ENCODE results near the gene APBB1IP.

Gene APBB1IP

DNA sequence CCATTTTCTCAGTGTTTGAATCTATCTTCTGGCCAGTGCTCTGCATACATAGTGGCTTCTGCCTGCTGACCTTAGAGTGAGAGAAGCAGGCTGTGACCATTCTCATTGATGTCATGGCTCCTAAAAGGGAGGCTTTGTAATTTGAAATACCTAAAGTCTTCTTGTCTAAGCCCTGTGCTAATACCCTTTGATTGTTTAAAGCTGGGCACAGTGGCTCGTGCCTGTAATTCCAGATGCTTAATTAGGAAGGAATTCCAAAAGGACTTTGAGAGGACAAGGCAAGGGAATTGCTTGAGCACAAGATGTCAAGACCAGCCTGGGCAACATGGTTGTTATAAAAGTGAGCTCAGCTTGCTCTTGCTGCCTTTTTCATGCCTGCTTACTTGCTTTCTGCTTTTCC, 81.7 kb downstream of the APBB1IP start:
- Histone ChIP-seq H3K4me3 (ENCODE audit: insufficient read depth, low read length, poor library complexity, severe bottlenecking) (no peak overlapping the region), H3K9me2 (replicated peaks; ENCODE audit: insufficient read depth, low read length) (no peaks in the 10 kb centered on the region), H3K36me3 (ENCODE audit: low read length) (peaks cover 20% of the 10 kb centered on the region), H2AFZ (ENCODE audit: low read depth, low read length, severe bottlenecking) (no peak overlapping the region), H3K4me2 (ENCODE audit: low read depth, low read length, poor library complexity, severe bottlenecking) (no peak overlapping the region), H3K9me3 (ENCODE audit: insufficient read depth, low read length) (no peaks in the 10 kb centered on the region), H3K79me2 (ENCODE audit: insufficient read depth, low read length) (no peaks in the 10 kb centered on the region), H3K27ac (ENCODE audit: low read depth, low read length) (no peak overlapping the region), H3K9ac (ENCODE audit: low read length) (no peak overlapping the region), H3F3A (ENCODE audit: insufficient read depth) (no peaks in the 10 kb centered on the region), H4K20me1 (ENCODE audit: low read depth, low read length) (no peaks in the 10 kb centered on the region), H3K27me3 (ENCODE audit: low read length) (no peaks in the 10 kb centered on the region)
- TF ChIP-seq, protein P1, sequence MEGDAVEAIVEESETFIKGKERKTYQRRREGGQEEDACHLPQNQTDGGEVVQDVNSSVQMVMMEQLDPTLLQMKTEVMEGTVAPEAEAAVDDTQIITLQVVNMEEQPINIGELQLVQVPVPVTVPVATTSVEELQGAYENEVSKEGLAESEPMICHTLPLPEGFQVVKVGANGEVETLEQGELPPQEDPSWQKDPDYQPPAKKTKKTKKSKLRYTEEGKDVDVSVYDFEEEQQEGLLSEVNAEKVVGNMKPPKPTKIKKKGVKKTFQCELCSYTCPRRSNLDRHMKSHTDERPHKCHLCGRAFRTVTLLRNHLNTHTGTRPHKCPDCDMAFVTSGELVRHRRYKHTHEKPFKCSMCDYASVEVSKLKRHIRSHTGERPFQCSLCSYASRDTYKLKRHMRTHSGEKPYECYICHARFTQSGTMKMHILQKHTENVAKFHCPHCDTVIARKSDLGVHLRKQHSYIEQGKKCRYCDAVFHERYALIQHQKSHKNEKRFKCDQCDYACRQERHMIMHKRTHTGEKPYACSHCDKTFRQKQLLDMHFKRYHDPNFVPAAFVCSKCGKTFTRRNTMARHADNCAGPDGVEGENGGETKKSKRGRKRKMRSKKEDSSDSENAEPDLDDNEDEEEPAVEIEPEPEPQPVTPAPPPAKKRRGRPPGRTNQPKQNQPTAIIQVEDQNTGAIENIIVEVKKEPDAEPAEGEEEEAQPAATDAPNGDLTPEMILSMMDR (IDR thresholded peaks at IDR 0.05; ENCODE audit: insufficient read depth, low read length, poor library complexity, severe bottlenecking) = no peak

GRCh38 chr10:26520575-26520974, 82.4 kb downstream of the APBB1IP start:
- H3K4me3 ChIP-seq (ENCODE audit: insufficient read depth, low read length, poor library complexity, severe bottlenecking) = no peak overlapping the region
- no peak overlapping the region for H3K9ac ChIP-seq (ENCODE audit: low read length)
- H4K20me1 ChIP-seq (ENCODE audit: low read depth, low read length) = no peaks in the 10 kb centered on the region

GRCh38 chr10:26524161-26524896, 86.2 kb downstream of the APBB1IP start:
- no peak overlapping the region for H2AFZ ChIP-seq (ENCODE audit: low read depth, low read length, severe bottlenecking)
- no peak overlapping the region for H3K4me3 ChIP-seq (ENCODE audit: insufficient read depth, low read length, poor library complexity, severe bottlenecking)
- H3K79me2 ChIP-seq (ENCODE audit: insufficient read depth, low read length) = no peaks in the 10 kb centered on the region
- no peak overlapping the region for H3K9ac ChIP-seq (ENCODE audit: low read length)
- 0 out of 2 replicates have a peak, but pooled peaks cover 4% of the 10 kb centered on the region for H3F3A ChIP-seq (ENCODE audit: insufficient read depth)
- H3K36me3 ChIP-seq (ENCODE audit: low read length) = peaks cover 16% of the 10 kb centered on the region
- no peaks in the 10 kb centered on the region for H3K9me2 ChIP-seq (replicated peaks; ENCODE audit: insufficient read depth, low read length)
- no peaks in the 10 kb centered on the region for H3K27me3 ChIP-seq (ENCODE audit: low read length)
- no peak overlapping the region for H3K4me2 ChIP-seq (ENCODE audit: low read depth, low read length, poor library complexity, severe bottlenecking)
- H3K27ac ChIP-seq (ENCODE audit: low read depth, low read length) = no peak overlapping the region
- no peaks in the 10 kb centered on the region for H3K9me3 ChIP-seq (ENCODE audit: insufficient read depth, low read length)
- H4K20me1 ChIP-seq (ENCODE audit: low read depth, low read length) = no peaks in the 10 kb centered on the region
- TF ChIP-seq, protein P1 (IDR thresholded peaks at IDR 0.05; ENCODE audit: insufficient read depth, low read length, poor library complexity, severe bottlenecking) = no peak
- TF ChIP-seq EZH2phosphoT487 (conservative IDR thresholded peaks at IDR 0.05; ENCODE audit: low read length) = no peak

More at GRCh38 chr10:26520575-26520974, 82.4 kb downstream of the APBB1IP start:
- Histone ChIP-seq H3K9me2 (replicated peaks; ENCODE audit: insufficient read depth, low read length) (no peaks in the 10 kb centered on the region), H3K9me3 (ENCODE audit: insufficient read depth, low read length) (no peaks in the 10 kb centered on the region), H3F3A (ENCODE audit: insufficient read depth) (no peaks in the 10 kb centered on the region), H2AFZ (ENCODE audit: low read depth, low read length, severe bottlenecking) (no peak overlapping the region), H3K79me2 (ENCODE audit: insufficient read depth, low read length) (no peaks in the 10 kb centered on the region), H3K4me2 (ENCODE audit: low read depth, low read length, poor library complexity, severe bottlenecking) (no peak overlapping the region), H3K27me3 (ENCODE audit: low read length) (no peaks in the 10 kb centered on the region), H3K36me3 (ENCODE audit: low read length) (peaks cover 14% of the 10 kb centered on the region), H3K27ac (ENCODE audit: low read depth, low read length) (no peak overlapping the region)
- TF ChIP-seq, protein P1 (IDR thresholded peaks at IDR 0.05; ENCODE audit: insufficient read depth, low read length, poor library complexity, severe bottlenecking) = no peak
- TF ChIP-seq EZH2phosphoT487 (conservative IDR thresholded peaks at IDR 0.05; ENCODE audit: low read length) = no peak
